H1 (cell line): ENCODE results near the gene SIPA1L3. TPM values are rescaled to one million over a fixed set of nuclear protein-coding genes. Genes with fewer than 3 reads are reported as not detected.

Source experiments
- BCL11A ChIP-seq, 2 experiments: IDR thresholded peaks; one replicate each; pipeline ENCODE4 v1.6.1; 2011; ENCODE audit warnings: low read depth in 2 of 2, low read length in 2 of 2, mild to moderate bottlenecking in 2 of 2
- E2F6 ChIP-seq: IDR thresholded peaks from 2 replicates; pipeline ENCODE4 v1.6.1; 2012; ENCODE audit warnings: inconsistent platforms
- polyA plus RNA-seq, 7 experiments: library from polyadenylated mRNA; depleted of rRNA in 3 of 7; stranded (reverse) in 5 of 7; unstranded in 2 of 7; fragments of >200 nt in 5 of 7; fragments of 200-250 nt in 2 of 7; gene quantifications; 1 replicate in 5 of 7; 2 replicates in 1 of 7; 4 replicates in 1 of 7; pipeline versions ENCODE4 v1.2.1 to v1.2.3, GENCODE V29; 2011 to 2013; ENCODE audit warnings: missing spikeins in 2 of 7, mixed read lengths in 2 of 7
- total RNA-seq: library from RNA; stranded (reverse); fragmentation: NEBNext Ultra II Directional; extraction: Animal tissue kit (Norgen Biotek cat#: 25700); gene quantifications from 2 replicates; pipeline ENCODE4 v1.2.1, GENCODE V29; 2021

The SIPA1L3 gene
- total and polyA plus RNA-seq, 2 of the 8 experiments (the other 6 are each of a cell fraction or from before 2014, with no cell fraction given), result 15.0 to 54.9 TPM

GRCh38 chr19:38004186-38004520, 97.1 kb downstream of the SIPA1L3 start (continued):
- TF ChIP-seq E2F6, result no peak
- TF ChIP-seq BCL11A (IDR thresholded peaks at IDR 0.05; ENCODE audit: low read depth in 2 of 2, low read length in 2 of 2), result no peak
